Stimulated activated CD8-positive, alpha-beta memory T cell treated with anti-CD3 and anti-CD28 coated beads, Interleukin-15, amount 100 ng/mL, for 48 hours (primary cell): ENCODE measurements around the gene CFAP119.

ENCODE experiments used
- DNase-seq, 2 donors: peaks; one replicate each; pipeline ENCODE4 v3.0.0-alpha.2; 2020; ENCODE audit warnings: low read depth in 2 of 2

Gene CFAP119

GRCh38 chr16:30762991-30763725 lies 1.3 kb upstream of the CFAP119 start:
- DNase-seq, result no peak

GRCh38 chr16:30761427-30761927 lies 385 bp downstream of the CFAP119 start:
- DNase-seq, result peak in 1 of 2 donors; percentile 44

GRCh38 chr16:30760577-30761426 lies 1.1 kb downstream of the CFAP119 start:
- DNase-seq, result no peak

- no peak for DNase-seq
Measured at GRCh38 chr16:30760001-30760559, 1.8 kb downstream of the CFAP119 start.

- no peak for DNase-seq
Measured at GRCh38 chr16:30758988-30759491, 2.8 kb downstream of the CFAP119 start.

GRCh38 chr16:30757316-30757715 lies 4.5 kb downstream of the CFAP119 start:
- no peak for DNase-seq

GRCh38 chr16:30756781-30757100 lies 5.1 kb downstream of the CFAP119 start:
- no peak for DNase-seq

GRCh38 chr16:30755955-30756780 lies 5.7 kb downstream of the CFAP119 start:
- no peak for DNase-seq

- DNase-seq, result no peak
Measured at GRCh38 chr16:30753596-30753995, 8.3 kb downstream of the CFAP119 start.

GRCh38 chr16:30750876-30751465 lies 10.9 kb downstream of the CFAP119 start:
- no peak for DNase-seq

GRCh38 chr16:30750201-30750600 lies 11.7 kb downstream of the CFAP119 start:
- DNase-seq, result no peak

- peak in 1 of 2 donors; percentile 15 for DNase-seq
Measured at GRCh38 chr16:30748634-30749445, 13.0 kb downstream of the CFAP119 start.

GRCh38 chr16:30747799-30748633 lies 13.8 kb downstream of the CFAP119 start, which contains the start of gene PHKG2:
PHKG2 (plus strand) TSS chr16:30748425; CDS start chr16:30748821, 396 bp downstream.
- DNase-seq, result peak; percentile 98

GRCh38 chr16:30747331-30747730 lies 14.5 kb downstream of the CFAP119 start:
- no peak for DNase-seq

- no peak for DNase-seq
Measured at GRCh38 chr16:30746638-30747175, 15.2 kb downstream of the CFAP119 start.

GRCh38 chr16:30745082-30745481 lies 16.8 kb downstream of the CFAP119 start:
- no peak for DNase-seq

- no peak for DNase-seq
Measured at GRCh38 chr16:30744183-30744582, 17.7 kb downstream of the CFAP119 start.

GRCh38 chr16:30743716-30744115 lies 18.1 kb downstream of the CFAP119 start:
- no peak for DNase-seq

GRCh38 chr16:30741461-30741914 lies 20.4 kb downstream of the CFAP119 start:
- no peak for DNase-seq
